HEK293T (cell line): Measurements from ENCODE around the gene KNTC1.

ENCODE experiments used
- BHLHE40 ChIP-seq: fragments of 450-650 bp; IDR thresholded peaks from 2 replicates; pipeline ENCODE4 v1.6.1; 2016; ENCODE audit warnings: mild to moderate bottlenecking, moderate library complexity, borderline replicate concordance
- FOXA1 ChIP-seq: fragments of 450-650 bp; IDR thresholded peaks from 2 replicates; pipeline ENCODE4 v1.6.1; 2016; ENCODE audit warnings: mild to moderate bottlenecking
- FOXM1 ChIP-seq: fragments of 450-650 bp; IDR thresholded peaks from 2 replicates; pipeline ENCODE4 v1.6.1; 2017; ENCODE audit warnings: mild to moderate bottlenecking, borderline replicate concordance
- SUZ12 ChIP-seq: fragments of 450-650 bp; IDR thresholded peaks from 2 replicates; pipeline ENCODE4 v1.6.1; 2016; ENCODE audit warnings: mild to moderate bottlenecking

- TF ChIP-seq FOXM1 (no peak), FOXA1 (no peak), BHLHE40 (no peak), SUZ12 (no peak)
These were observed 38.0 kb upstream of the KNTC1 start for GRCh38 chr12:122489038-122489437.
